ENCODE measurements around the gene SLITRK4.

DNA sequence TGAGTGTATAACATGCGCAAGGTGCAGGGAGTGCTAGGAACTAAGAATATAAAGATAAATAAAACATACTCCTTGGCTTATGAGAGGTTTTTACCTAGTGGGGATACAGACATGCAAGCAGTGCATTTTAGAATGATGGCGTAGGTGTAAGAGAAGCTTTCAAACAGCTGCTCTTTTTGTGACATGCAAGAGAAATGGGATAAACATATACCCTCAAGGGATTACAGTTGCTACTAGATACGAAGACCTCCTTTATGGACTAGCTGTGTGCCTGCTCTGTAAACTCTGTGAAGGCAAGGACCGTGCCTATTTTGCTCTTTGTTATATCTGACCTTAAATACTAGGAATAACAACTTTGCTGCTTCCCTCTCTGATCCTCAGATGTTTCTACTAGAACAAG, 39.0 kb upstream of the SLITRK4 start:
- TF ChIP-seq, protein P1, sequence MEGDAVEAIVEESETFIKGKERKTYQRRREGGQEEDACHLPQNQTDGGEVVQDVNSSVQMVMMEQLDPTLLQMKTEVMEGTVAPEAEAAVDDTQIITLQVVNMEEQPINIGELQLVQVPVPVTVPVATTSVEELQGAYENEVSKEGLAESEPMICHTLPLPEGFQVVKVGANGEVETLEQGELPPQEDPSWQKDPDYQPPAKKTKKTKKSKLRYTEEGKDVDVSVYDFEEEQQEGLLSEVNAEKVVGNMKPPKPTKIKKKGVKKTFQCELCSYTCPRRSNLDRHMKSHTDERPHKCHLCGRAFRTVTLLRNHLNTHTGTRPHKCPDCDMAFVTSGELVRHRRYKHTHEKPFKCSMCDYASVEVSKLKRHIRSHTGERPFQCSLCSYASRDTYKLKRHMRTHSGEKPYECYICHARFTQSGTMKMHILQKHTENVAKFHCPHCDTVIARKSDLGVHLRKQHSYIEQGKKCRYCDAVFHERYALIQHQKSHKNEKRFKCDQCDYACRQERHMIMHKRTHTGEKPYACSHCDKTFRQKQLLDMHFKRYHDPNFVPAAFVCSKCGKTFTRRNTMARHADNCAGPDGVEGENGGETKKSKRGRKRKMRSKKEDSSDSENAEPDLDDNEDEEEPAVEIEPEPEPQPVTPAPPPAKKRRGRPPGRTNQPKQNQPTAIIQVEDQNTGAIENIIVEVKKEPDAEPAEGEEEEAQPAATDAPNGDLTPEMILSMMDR (IDR thresholded peaks at IDR 0.05; ENCODE audit: low read depth, low read length) = no peak
- no peak for TF ChIP-seq POLR2A (IDR thresholded peaks at IDR 0.05; ENCODE audit: extremely low read depth, insufficient read length)

Measured in NB4 (cell line).